HG03457 (cell line): ENCODE measurements around the gene VIPR2.
"Not testable (repeated sequence)": the region's sequence is repeated elsewhere in the genome, so short reads cannot be mapped to it uniquely, and the experiment has no call there.

Source experiments
- ATAC-seq: cut with Tn5 transposase; IDR thresholded peaks from one replicate; pipeline ENCODE4 v1.9.1; 2021; ENCODE audit warnings: moderate number of reproducible peaks; ENCODE audit not compliant: unreplicated experiment

VIPR2 gene

DNA sequence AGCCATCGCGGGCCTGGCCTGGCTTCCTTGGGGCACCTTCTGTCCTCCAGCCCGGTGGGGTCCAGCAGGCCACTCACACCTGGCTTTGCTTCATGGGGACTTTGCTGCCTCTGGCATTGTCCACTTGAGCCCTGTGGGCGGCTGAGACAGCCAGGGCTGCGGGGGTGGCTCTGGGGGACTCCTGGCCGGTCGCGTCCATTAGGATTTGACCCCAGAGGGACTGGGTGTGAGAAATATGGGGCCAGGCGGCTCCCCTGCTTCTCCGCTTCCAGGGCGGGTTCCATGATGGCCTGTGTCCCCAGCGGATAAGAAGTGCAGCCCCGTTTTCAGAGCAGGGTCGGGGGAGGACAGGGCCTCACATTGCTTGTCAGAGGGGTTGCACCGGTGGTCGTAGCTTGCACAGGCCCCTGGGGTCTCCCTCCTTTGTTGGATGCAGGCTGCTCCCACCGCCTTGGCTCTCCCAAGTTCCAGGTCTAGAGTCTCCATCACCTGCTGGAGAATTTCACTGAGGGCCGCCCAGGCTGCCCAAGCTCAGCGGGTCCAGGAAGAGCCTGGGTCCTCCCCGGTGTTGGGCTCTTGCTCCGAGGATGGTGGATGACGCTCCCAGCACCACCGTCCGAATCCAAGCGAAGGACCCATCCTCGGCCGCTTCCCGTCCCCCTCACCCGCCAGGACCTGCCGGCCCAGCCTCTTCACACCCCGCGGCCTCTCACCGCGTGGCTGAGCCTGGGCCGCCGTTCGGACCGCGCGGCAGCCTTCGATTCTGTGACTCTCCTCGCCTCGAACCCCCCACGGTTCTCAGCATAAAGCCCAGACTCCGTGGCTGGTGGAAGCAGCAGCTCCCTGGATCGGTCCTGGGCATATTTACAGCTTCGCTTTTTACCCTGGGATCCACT lies 148.2 kb downstream of the VIPR2 start:
- no peak for ATAC-seq

DNA sequence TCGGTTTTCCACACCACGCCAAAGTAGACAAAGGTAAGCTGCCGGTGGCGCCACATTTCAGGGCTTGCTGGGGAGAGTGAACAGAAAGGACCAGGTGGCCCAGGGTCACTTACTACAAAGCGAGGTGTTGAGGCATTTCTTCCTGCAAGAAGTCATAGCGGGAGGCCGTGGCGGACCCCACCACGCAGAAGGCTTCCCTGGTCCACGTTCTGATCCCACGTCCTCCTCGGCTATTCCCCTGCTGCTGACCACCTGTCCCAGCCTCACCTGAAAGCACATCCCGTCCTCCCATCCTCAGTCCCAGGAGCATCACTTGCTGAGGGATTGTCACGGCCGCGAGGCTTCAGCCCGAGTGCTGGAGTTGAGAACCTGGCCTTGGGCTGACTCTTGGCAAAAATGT lies 149.2 kb downstream of the VIPR2 start:
- no peak for ATAC-seq

DNA sequence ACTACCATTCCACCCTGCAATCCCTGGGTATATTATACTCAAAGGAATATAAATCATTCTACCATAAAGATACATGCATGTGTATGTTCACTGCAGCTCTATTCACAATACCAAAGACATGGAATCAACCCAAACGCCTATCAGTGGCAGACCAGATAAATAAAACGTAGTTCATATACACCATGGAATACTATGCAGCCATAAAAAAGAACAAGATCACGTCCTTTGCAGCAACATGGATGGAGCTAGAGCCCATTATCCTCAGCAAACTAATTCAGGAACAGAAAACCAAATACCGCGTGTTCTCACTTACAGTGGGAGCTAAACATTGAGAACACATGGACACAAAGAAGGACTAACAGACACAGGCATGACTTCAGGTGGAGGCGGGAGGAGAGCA lies 150.0 kb downstream of the VIPR2 start:
- no peak for ATAC-seq

DNA sequence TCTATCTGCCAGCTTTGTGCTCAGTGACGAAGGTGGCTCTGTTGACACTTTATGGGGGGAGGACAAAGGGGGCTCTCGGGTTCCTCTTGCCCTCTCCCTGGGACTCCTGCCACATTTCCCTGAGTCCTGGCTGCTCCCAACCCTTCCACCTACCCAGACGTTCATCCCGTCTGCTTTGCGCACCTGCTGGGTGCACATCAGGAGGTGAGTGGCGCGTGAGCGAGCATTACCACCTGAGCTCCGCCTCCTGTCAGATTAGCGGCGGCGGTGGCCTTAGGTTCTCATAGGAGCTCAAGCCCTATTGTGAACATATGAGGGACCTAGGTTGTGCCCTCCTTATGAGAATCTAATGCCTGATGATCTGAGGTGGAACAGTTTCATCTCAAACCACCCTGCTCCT lies 151.1 kb downstream of the VIPR2 start:
- no peak for ATAC-seq

DNA sequence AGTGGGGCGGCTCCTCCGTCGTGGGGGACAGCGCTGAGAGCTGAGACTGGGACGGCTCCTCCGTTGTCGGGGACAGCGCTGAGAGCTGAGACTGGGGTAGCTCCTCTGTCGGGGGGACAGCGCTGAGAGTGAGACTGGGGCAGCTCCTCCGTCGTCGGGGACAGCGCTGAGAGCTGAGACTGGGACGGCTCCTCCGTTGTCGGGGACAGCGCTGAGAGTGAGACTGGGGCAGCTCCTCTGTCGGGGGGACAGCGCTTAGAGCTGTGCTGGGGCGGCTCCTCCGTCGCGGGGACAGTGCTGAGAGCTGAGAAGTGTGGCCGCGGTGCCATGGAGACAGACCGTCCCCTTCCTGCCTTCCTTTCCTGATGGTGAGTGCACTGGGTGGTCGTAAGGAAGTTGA lies 151.9 kb downstream of the VIPR2 start:
- ATAC-seq, result no peak

DNA sequence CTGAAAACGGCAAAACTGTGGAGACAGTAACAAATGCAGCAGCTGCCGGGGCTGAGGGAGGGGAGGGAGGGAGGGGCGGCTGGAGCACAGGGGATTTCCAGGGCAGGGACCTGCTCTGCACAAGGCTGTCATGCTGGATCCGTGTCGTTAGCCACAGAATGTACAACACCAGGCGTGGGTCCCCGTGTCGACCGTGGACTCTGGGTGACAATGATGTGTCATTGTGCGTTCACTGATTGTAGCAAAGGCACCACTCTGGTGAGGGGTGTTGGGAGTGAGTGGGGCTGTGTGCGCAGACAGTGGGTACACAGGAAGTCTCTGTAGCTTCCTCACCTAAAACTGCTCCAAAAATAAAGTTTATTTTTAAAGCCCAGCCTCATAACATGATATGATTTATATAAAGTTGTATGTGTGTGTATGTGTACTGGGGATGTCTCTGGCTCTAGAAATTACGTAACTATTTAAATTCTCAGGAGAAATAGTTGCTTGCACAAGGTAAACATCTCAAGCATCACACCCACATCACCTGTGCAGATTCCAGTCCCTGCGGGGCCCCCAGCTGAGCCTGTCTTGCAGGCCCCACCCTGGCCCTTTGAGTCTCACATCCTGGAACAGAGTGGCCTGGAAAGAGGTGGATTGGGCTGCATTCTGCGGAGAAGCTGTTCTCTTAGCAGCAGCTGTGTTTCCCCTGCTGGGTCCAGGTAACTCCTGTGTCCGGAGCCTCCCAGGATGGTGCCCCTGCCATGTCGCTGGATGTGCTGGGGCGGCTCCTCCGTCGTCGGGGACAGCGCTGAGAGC lies 152.6 kb downstream of the VIPR2 start:
- ATAC-seq, result no peak

DNA sequence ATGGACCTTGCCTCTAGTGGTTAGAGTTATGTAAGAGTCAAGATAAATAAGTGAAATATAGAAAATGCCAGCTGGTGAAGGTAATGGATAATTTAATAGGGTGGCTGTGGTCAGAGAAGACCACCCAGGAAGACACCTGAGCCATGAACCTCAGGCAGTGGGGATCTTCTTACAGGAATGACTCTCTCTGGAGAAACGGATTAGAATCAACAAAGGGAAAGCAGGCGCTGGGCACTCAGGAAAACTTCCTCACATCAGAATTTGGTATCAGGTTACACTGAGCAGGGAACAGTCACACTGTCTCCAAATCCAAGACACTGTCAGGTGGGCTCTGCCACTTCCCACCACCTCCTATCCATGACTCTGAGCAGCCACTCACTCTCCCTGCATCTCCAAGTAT lies 155.7 kb downstream of the VIPR2 start:
- ATAC-seq, result no peak

DNA sequence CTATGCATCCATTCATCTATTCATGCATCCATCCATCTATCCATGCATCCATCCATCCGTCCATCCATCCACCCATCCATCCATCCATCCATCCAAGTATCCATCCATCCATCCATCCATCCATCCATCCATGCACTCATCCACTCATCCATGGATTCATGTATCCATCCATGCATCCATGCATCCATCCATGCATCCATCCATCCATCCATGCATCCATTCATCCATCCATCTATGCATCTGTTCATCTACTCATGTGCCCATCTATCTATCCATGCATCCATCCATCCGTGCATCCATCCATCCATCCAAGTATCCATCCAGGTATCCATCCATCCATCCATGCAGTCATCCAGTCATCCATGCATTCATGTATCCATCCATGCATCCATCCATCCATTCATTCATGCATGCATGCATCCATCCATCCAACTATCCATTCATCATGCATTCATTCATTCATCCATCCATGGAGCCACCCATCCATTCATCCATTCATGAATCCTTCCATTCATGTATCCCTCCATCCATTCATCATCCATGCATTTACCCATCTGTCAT lies 156.3 kb downstream of the VIPR2 start:
- ATAC-seq, result no peak

DNA sequence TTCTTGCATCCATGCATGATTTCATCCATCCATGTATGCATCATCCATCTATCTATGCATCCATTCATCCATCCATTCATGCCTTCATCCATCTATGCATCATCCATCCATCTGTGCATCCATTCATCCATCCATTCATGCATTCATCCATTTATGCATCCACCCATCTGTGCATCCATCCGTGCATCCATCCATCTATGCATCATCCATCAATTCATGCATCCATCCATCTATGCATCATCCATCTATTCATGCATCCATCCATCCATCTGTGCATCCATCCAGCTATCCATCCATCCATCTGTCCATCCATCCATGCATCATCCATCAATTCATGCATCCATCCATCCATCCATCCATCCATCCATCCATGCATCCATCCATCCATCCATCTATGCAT lies 157.0 kb downstream of the VIPR2 start:
- ATAC-seq, result no peak

DNA sequence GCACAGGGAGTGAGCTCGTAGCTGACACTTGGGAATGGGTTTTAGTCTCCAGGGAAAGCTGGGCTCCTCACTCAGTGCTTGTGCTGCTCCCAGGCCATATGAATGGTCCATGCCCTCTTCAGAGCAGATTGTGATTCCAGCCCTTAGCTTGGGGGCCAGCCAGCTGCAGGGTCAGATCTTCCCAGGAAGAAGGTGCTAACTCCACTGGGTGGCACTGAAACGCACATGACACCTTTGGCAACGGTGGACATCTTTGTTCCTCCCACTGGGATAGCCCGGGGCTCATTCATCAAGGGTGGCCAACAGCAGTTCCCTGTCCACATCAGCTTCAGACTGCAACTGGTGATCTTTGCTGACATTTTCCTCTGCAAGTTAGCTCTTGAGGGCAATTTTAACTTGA lies 159.1 kb downstream of the VIPR2 start:
- no peak for ATAC-seq

DNA sequence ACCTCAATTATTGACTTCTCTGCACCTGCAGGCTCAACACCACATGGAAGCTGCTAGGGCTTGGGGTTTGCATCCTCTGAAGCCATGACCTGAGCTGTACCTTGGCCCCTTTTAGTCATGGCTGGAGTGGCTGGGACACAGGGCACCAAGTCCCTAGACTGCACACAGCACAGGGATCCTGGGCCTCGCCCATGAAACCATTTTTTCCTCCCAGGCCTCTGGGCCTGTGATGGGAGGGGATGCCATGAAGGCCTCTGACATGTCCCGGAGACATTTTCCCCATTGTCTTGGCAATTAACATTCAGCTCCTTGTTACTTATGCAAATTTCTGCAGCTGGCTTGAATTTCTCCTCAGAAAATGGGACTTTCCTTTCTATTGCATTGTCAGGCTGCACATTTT lies 160.7 kb downstream of the VIPR2 start:
- ATAC-seq, result not testable (repeated sequence)

DNA sequence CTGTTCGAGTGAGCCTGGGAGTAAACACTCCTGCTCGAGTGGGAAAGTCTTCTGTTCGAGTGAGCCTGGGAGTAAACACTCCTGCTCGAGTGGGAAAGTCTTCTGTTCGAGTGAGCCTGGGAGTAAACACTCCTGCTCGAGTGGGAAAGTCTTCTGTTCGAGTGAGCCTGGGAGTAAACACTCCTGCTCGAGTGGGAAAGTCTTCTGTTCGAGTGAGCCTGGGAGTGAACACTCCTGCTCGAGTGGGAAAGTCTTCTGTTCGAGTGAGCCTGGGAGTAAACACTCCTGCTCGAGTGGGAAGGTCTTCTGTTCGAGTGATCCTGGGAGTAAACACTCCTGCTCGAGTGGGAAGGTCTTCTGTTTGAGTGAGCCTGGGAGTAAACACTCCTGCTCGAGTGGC lies 162.6 kb downstream of the VIPR2 start:
- ATAC-seq, result not testable (repeated sequence)

DNA sequence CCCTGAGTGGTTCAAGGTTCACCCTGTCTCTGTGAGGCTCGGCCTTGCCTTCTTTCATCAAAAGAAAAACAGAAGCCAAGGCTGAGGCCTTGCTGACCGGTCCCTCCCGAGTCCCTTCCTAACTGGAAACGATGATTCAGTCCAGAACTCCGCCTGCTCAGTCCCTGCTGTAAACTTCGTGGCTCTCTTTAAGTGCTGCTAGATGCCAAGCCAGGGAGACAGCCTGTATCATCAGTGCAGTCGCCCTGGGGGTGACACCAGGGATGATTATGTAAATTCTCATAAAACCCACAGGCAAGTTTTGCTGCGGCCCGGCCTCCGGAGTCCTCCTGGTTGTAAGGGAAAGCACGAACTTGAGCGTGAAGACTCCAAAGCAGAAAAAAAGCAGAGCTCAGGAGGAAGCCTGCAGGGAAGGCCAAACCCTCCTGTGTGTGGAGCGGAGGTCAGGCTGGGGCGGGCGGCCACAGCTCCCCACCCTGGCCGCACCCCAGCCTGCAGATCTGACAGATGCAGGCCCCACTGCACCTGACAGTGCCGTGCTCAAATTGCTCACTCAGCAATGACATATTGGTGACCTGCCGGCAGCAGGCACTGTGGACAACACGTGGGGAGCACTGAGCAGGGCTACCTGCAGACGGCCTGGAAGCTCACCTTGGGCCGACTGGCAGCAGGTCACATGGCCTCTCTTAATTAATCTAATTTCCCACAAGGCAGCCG lies 164.9 kb downstream of the VIPR2 start:
- no peak for ATAC-seq

DNA sequence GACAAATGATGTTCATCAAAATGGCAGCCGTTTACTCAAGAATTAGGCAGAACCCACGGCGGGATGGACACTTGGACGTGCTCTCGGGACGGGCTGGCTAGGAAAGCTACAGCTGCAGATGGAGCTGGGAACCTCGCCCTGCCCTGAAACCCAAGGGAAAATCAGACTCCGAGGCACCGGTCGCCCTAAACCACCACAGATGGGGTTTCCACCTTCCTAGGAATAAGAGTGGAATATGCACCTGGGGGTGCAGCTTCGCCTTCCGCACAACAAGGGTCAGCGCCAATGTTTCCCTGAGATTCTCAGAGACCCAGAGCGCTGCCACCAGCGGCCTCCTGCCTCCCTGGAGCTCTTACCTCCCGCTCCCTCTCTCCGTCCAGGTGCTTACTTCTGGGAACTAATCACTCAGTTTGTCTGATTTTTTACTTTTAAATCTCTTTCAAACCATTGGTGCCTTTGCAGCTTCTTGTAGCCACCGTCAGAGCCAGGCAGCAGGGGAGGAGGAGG lies 165.6 kb downstream of the VIPR2 start:
- ATAC-seq, result no peak
